A549 (cell line): Measurements from ENCODE around the gene FILIP1L. TPM values are rescaled to one million over a fixed set of nuclear protein-coding genes. Genes with fewer than 3 reads are reported as not detected.

ENCODE experiments used
- ATAC-seq, 2 experiments: fragments of 200-7000 bp in 1 of 2; fragments of >200 bp in 1 of 2; cut with Nextera tagmentation in 1 of 2; cut with Tn5 transposase in 1 of 2; 3 replicates each; pipeline versions ENCODE4 v1.8.0 to v1.9.1; 2018 to 2020; ENCODE audit warnings: mild to moderate bottlenecking in 1 of 2, moderate library complexity in 1 of 2
- CTCF ChIA-PET: fragments of 300-600 bp; sonication (Branson Sonifier 250); formaldehyde crosslinking; extraction: SDS; loops from one replicate; lab custom pipeline; 2021; ENCODE audit warnings: antibody characterized with exemption, inconsistent platforms; lab: Yijun Ruan, JAX
- POLR2A ChIA-PET: fragments of 350-600 bp; formaldehyde crosslinking; extraction: SDS; loops from one replicate; lab custom pipeline; 2021; ENCODE audit warnings: antibody characterized with exemption, inconsistent platforms; lab: Yijun Ruan, JAX
- DNase-seq, 2 experiments: peaks; one replicate each; pipeline versions ENCODE4 v3.0.0 to v3.0.0-alpha.2; 2011 to 2016; ENCODE audit warnings: low read depth in 1 of 2, low spot score in 1 of 2
- FAIRE-seq: peaks from 2 replicates; lab custom pipeline; 2011; peaks lifted over from hg19 to GRCh38; lab: Jason Lieb, UNC
- H3K27ac ChIP-seq, 2 experiments: fragments of >200 bp; sonication (Bioruptor Twin); formaldehyde crosslinking; 3 replicates each; pipeline ENCODE4 v1.5.1; 2016 to 2017
- H3K4me1 ChIP-seq: fragments of >200 bp; sonication (Bioruptor Twin); formaldehyde crosslinking; 3 replicates; pipeline ENCODE4 v1.6.1; 2016
- H3K4me2 ChIP-seq: fragments of >200 bp; sonication (Bioruptor Twin); formaldehyde crosslinking; 3 replicates; pipeline ENCODE4 v1.6.1; 2016
- H3K4me3 ChIP-seq: fragments of >200 bp; sonication (Bioruptor Twin); formaldehyde crosslinking; 3 replicates; pipeline ENCODE4 v1.5.1; 2016
- H3K9me3 ChIP-seq: fragments of >200 bp; sonication (Bioruptor Twin); formaldehyde crosslinking; 3 replicates; pipeline ENCODE4 v1.6.1; 2016
- CBX8 ChIP-seq: fragments of 200-600 bp; sonication (generic); IDR thresholded peaks from 2 replicates; pipeline ENCODE4 v1.6.1; 2016
- CHD4 ChIP-seq: fragments of 200-600 bp; sonication (generic); IDR thresholded peaks from 2 replicates; pipeline ENCODE4 v1.6.1; 2016; ENCODE audit warnings: antibody characterized with exemption, mild to moderate bottlenecking, borderline replicate concordance
- EHF ChIP-seq: fragments of 250-450 bp; sonication (Bioruptor Pico); IDR thresholded peaks from 2 replicates; pipeline ENCODE4 v1.5.0; 2020; ENCODE audit warnings: mild to moderate bottlenecking
- EP300 ChIP-seq, 2 experiments: fragments of >200 bp; sonication (Bioruptor Twin); formaldehyde crosslinking; IDR thresholded peaks; 2 replicates in 1 of 2; 3 replicates in 1 of 2; pipeline ENCODE4 v1.6.1; 2016 to 2017
- FOSB ChIP-seq: fragments of 250-450 bp; sonication (Bioruptor Pico); IDR thresholded peaks from 2 replicates; pipeline ENCODE4 v1.5.0; 2020; ENCODE audit warnings: mild to moderate bottlenecking, moderate library complexity
- FOSL2 ChIP-seq, 2 experiments: fragments of 450-650 bp in 1 of 2; fragments of >200 bp in 1 of 2; sonication (Bioruptor Twin) in 1 of 2; formaldehyde crosslinking; IDR thresholded peaks; 2 replicates each; pipeline versions ENCODE4 v1.5.0 to v1.6.1; 2016 to 2020; ENCODE audit warnings: mild to moderate bottlenecking in 1 of 2, moderate library complexity in 1 of 2
- HOXA7 ChIP-seq: fragments of 250-450 bp; sonication (Bioruptor Pico); IDR thresholded peaks from 2 replicates; pipeline ENCODE4 v1.5.0; 2020; ENCODE audit warnings: mild to moderate bottlenecking, moderate library complexity
- HOXB5 ChIP-seq: fragments of 250-450 bp; sonication (Bioruptor Pico); IDR thresholded peaks from 2 replicates; pipeline ENCODE4 v1.5.0; 2020; ENCODE audit warnings: mild to moderate bottlenecking, moderate library complexity
- KDM1A ChIP-seq: fragments of 200-600 bp; sonication (generic); IDR thresholded peaks from 2 replicates; pipeline ENCODE4 v1.6.1; 2016; ENCODE audit warnings: low read depth, mild to moderate bottlenecking
- KDM5A ChIP-seq: fragments of 200-600 bp; sonication (generic); IDR thresholded peaks from 2 replicates; pipeline ENCODE4 v1.6.1; 2016; ENCODE audit warnings: antibody characterized with exemption, mild to moderate bottlenecking
- MAZ ChIP-seq: fragments of 150-350 bp; IDR thresholded peaks from 2 replicates; pipeline ENCODE4 v1.6.1; 2014; ENCODE audit warnings: antibody characterized with exemption, low read depth, low read length, borderline replicate concordance
- NPAS2 ChIP-seq: fragments of 250-450 bp; sonication (Bioruptor Pico); IDR thresholded peaks from 2 replicates; pipeline ENCODE4 v1.8.0; 2022; ENCODE audit warnings: mild to moderate bottlenecking, moderate library complexity, borderline replicate concordance
- POLR2A ChIP-seq: IDR thresholded peaks from 2 replicates; pipeline ENCODE4 v1.6.1; 2012; ENCODE audit warnings: mild to moderate bottlenecking, low read length
- POLR2AphosphoS2 ChIP-seq: conservative IDR thresholded peaks from 2 replicates; pipeline ENCODE4 v1.6.1; 2012; ENCODE audit warnings: low read length, improper control_type of control experiment, inconsistent platforms
- RAD21 ChIP-seq, 2 experiments: fragments of >200 bp in 1 of 2; sonication (Bioruptor Twin) in 1 of 2; formaldehyde crosslinking in 1 of 2; IDR thresholded peaks in 1 of 2; conservative IDR thresholded peaks in 1 of 2; 2 replicates in 1 of 2; 3 replicates in 1 of 2; pipeline ENCODE4 v1.6.1; 2012 to 2018; ENCODE audit warnings: inconsistent platforms in 1 of 2
- SREBF2 ChIP-seq: fragments of 450-650 bp; IDR thresholded peaks from 2 replicates; pipeline ENCODE4 v1.6.1; 2014; ENCODE audit warnings: mild to moderate bottlenecking, moderate library complexity
- TFCP2L1 ChIP-seq: fragments of 250-450 bp; sonication (Bioruptor Pico); IDR thresholded peaks from 2 replicates; pipeline ENCODE4 v1.5.0; 2021; ENCODE audit warnings: mild to moderate bottlenecking
- TP53 ChIP-seq: fragments of 250-450 bp; sonication (Bioruptor Pico); IDR thresholded peaks from 2 replicates; pipeline ENCODE4 v1.5.0; 2021; ENCODE audit warnings: mild to moderate bottlenecking, moderate library complexity
- ZNF302 ChIP-seq: fragments of 250-450 bp; sonication (Bioruptor Pico); IDR thresholded peaks from 2 replicates; pipeline ENCODE4 v1.9.0; 2021; ENCODE audit warnings: inconsistent platforms, mild to moderate bottlenecking, moderate library complexity
- ZSCAN20 ChIP-seq: fragments of 250-450 bp; sonication (Bioruptor Pico); IDR thresholded peaks from 2 replicates; pipeline ENCODE4 v1.8.0; 2022; ENCODE audit warnings: mild to moderate bottlenecking, moderate library complexity
- WGBS: methylation state at CpG from one replicate; pipeline ENCODE4 v1.1.6; 2017; ENCODE audit errors: missing lambda C conversion rate; 5-methylcytosine and 5-hydroxymethylcytosine counted together
- polyA plus RNA-seq, 4 experiments: library from polyadenylated mRNA; depleted of rRNA in 3 of 4; stranded (reverse); fragments of >200 nt; fragmentation: RNase III in 1 of 4; extraction: RNeasy Plus Mini Kit Qiagen cat#74134 plus additional on column Dnase treatment in 1 of 4; gene quantifications; 2 replicates in 3 of 4; 3 replicates in 1 of 4; pipeline ENCODE4 v1.2.3, GENCODE V29; 2011 to 2017
- TF ChIP-seq, protein P1 (sequence below): IDR thresholded peaks from 2 replicates; pipeline ENCODE4 v1.6.1; 2012; ENCODE audit warnings: low read depth, borderline replicate concordance
- TF ChIP-seq, protein P2 (sequence below): fragments of 250-450 bp; sonication (Bioruptor Pico); IDR thresholded peaks from 2 replicates; pipeline ENCODE4 v1.5.0; 2021; ENCODE audit warnings: mild to moderate bottlenecking, moderate library complexity, borderline replicate concordance
- TF ChIP-seq, protein P3 (sequence below): fragments of 200-600 bp; sonication (generic); IDR thresholded peaks from 2 replicates; pipeline ENCODE4 v1.6.1; 2016; ENCODE audit warnings: antibody characterized with exemption, mild to moderate bottlenecking, moderate library complexity
- TF ChIP-seq, protein P4 (sequence below): IDR thresholded peaks from 2 replicates; pipeline ENCODE4 v1.6.1; 2012
- TF ChIP-seq, protein P5 (sequence below): fragments of 150-350 bp; IDR thresholded peaks from 2 replicates; pipeline ENCODE4 v1.6.1; 2014; ENCODE audit warnings: low read depth, mild to moderate bottlenecking, low read length

The FILIP1L gene
- polyA plus RNA-seq, 2 of the 4 experiments (the other 2 are of a cell fraction): 0.19 to 0.45 TPM

DNA sequence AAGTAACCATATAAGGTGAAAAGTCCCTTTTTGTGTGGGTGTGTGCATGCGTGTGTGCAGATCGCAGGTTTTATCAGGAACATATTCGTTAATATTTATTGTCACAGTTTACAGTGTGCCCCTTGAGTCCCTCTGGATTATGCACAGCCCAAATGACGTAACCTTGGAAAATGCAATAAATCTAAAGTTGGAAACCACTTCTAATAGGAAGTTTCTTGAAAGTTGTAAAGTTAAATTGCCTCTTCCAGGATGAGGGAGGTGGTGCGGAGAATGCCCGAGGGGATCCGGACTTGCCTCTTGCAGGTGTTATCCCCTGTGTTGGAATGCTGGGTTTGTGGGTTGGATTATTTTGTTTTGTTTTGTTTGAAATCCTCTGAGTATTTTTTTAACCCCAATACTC is 153.4 kb downstream of the FILIP1L start:
- no peak for FAIRE-seq
- no peak for ATAC-seq
- H3K27ac ChIP-seq: no peak overlapping the region
- H3K4me1 ChIP-seq: peaks cover 12% of the 10 kb centered on the region; the same call in 2 of the 3 replicates
- H3K4me3 ChIP-seq: no peak overlapping the region
- POLR2A ChIA-PET: no interaction called here
- DNase-seq: no peak
- CTCF ChIA-PET: no interaction called here
- no peak for TF ChIP-seq SREBF2
- no peak for TF ChIP-seq HOXB5 (CRISPR knock-in tag)
- no peak for TF ChIP-seq CBX8
- TF ChIP-seq HOXA7: no peak
- TF ChIP-seq NPAS2 (CRISPR knock-in tag): no peak
- TF ChIP-seq ZSCAN20 (CRISPR knock-in tag): no peak
- no peak for TF ChIP-seq EHF (CRISPR knock-in tag)
- WGBS: 93% methylated on average over 7 of the region's 7 CpGs
- H3K9me3 ChIP-seq: no peaks in the 10 kb centered on the region
- no peak overlapping the region for H3K4me2 ChIP-seq

DNA sequence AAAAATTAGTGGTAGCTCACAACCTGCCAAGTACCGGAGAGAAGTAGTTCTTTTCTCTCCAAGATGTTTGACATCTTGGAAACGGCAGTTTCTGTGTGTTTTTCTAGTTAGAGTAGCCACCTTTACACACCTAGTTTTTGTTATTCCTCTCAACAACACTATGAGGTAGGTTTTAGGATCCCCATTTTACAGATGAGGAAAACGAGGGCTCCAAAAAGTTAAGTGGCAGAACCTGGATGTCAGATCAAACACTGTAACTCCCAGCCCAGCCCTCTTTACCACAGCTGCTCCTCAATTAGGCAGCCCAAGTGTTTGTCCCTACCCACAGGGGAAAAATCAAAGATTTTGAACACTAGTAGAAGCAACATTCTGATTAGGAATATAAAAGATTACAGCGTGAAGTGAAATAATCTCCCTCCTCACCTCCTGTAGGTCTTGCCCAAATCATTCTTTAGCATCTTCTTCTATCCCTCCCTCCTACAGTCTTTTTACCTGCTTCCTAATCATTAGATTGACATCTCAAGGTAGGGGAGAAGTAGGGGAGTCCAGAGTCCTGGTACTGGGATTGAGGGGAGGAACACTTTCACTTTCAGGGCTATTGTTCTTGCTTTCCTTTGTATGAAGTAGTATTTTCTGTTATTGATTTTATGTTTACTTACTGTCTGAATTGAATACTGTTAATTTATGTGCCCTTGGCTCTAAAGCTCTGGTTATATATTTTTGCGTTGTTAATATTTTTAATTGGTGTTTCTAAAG is 154.0 kb downstream of the FILIP1L start:
- Histone ChIP-seq H3K4me3 (no peak overlapping the region), H3K4me1 (peaks cover 13% of the 10 kb centered on the region; the same call in 2 of the 3 replicates), H3K9me3 (no peaks in the 10 kb centered on the region), H3K27ac (no peak overlapping the region), H3K4me2 (no peak overlapping the region)
- ChIA-PET POLR2A (no interaction called here), CTCF (interaction anchor here (1.0 kb wide), 1 partner anchor 117 kb away, joined by 4 read pairs; no protein-coding TSS in a partner anchor)
- no peak for ATAC-seq
- no peak for DNase-seq
- TF ChIP-seq FOSL2 (IDR thresholded peaks at IDR 0.05) (no peak), FOSL2 (CRISPR knock-in tag; IDR thresholded peaks at IDR 0.05) (no peak), RAD21 (conservative IDR thresholded peaks at IDR 0.05 in 1 of 2, IDR thresholded peaks at IDR 0.05 in 1 of 2) (no peak), EP300 (IDR thresholded peaks at IDR 0.05) (no peak), CHD4 (no peak), KDM1A (no peak), POLR2A (no peak), EHF (CRISPR knock-in tag) (no peak), MAZ (no peak), TFCP2L1 (no peak)
- TF ChIP-seq, protein P1, sequence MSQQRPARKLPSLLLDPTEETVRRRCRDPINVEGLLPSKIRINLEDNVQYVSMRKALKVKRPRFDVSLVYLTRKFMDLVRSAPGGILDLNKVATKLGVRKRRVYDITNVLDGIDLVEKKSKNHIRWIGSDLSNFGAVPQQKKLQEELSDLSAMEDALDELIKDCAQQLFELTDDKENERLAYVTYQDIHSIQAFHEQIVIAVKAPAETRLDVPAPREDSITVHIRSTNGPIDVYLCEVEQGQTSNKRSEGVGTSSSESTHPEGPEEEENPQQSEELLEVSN: no peak
- TF ChIP-seq, protein P2, sequence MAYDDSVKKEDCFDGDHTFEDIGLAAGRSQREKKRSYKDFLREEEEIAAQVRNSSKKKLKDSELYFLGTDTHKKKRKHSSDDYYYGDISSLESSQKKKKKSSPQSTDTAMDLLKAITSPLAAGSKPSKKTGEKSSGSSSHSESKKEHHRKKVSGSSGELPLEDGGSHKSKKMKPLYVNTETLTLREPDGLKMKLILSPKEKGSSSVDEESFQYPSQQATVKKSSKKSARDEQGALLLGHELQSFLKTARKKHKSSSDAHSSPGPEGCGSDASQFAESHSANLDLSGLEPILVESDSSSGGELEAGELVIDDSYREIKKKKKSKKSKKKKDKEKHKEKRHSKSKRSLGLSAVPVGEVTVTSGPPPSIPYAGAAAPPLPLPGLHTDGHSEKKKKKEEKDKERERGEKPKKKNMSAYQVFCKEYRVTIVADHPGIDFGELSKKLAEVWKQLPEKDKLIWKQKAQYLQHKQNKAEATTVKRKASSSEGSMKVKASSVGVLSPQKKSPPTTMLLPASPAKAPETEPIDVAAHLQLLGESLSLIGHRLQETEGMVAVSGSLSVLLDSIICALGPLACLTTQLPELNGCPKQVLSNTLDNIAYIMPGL: no peak
- FAIRE-seq: no peak
- 67% methylated on average over 5 of the region's 5 CpGs for WGBS

DNA sequence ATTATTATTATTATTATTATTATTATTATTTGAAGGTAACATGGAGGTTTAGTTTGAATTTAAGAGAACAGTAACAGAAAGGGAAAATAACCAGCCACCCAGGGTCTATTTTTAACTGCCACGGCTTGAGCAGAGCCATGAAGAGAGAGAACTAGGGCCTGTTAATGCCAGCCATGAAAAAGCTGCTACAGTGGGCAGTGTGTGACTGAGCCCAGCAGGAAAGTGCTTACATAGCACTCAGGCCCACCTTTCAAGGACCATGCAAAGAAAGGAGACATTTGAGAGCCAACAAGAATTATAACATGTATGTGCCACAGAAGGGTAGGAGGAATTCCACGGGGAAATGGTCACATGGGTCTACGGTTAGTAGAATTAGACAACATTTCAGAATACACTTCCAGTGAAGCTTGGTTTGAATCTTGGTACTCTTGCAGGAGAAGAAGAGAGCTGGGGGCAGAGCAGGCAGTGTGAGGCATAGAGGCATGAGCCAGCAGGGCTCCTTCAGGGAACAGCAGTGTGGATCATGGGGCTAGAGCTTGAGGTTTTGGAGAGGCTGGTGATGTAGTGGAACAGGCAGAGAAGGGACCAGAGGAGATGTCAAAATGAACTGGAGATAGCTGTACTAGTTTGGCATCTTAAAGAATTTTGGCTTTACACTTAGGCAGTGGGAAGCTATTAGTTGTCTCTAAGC is 155.9 kb downstream of the FILIP1L start:
- 85% methylated on average over 3 of the region's 3 CpGs for WGBS
- CTCF ChIA-PET: interaction anchor here (0.9 to 1.1 kb wide), 2 partner anchors 8 to 44 kb away, joined by 3 read pairs; no protein-coding TSS in a partner anchor
- FAIRE-seq (no peak), ATAC-seq (no peak), DNase-seq (no peak)
- no peak overlapping the region for H3K27ac ChIP-seq
- H3K9me3 ChIP-seq: no peaks in the 10 kb centered on the region
- H3K4me3 ChIP-seq: no peak overlapping the region
- POLR2A ChIA-PET: no interaction called here
- no peak overlapping the region for H3K4me2 ChIP-seq
- peaks cover 13% of the 10 kb centered on the region; the same call in 2 of the 3 replicates for H3K4me1 ChIP-seq
- TF ChIP-seq ZNF302 (no peak), CBX8 (no peak), KDM5A (no peak), ZSCAN20 (CRISPR knock-in tag) (no peak), FOSL2 (IDR thresholded peaks at IDR 0.05) (no peak), FOSL2 (CRISPR knock-in tag; IDR thresholded peaks at IDR 0.05) (no peak), MAZ (no peak), FOSB (no peak), TP53 (CRISPR knock-in tag) (no peak), POLR2AphosphoS2 (no peak)
- TF ChIP-seq, protein P3, sequence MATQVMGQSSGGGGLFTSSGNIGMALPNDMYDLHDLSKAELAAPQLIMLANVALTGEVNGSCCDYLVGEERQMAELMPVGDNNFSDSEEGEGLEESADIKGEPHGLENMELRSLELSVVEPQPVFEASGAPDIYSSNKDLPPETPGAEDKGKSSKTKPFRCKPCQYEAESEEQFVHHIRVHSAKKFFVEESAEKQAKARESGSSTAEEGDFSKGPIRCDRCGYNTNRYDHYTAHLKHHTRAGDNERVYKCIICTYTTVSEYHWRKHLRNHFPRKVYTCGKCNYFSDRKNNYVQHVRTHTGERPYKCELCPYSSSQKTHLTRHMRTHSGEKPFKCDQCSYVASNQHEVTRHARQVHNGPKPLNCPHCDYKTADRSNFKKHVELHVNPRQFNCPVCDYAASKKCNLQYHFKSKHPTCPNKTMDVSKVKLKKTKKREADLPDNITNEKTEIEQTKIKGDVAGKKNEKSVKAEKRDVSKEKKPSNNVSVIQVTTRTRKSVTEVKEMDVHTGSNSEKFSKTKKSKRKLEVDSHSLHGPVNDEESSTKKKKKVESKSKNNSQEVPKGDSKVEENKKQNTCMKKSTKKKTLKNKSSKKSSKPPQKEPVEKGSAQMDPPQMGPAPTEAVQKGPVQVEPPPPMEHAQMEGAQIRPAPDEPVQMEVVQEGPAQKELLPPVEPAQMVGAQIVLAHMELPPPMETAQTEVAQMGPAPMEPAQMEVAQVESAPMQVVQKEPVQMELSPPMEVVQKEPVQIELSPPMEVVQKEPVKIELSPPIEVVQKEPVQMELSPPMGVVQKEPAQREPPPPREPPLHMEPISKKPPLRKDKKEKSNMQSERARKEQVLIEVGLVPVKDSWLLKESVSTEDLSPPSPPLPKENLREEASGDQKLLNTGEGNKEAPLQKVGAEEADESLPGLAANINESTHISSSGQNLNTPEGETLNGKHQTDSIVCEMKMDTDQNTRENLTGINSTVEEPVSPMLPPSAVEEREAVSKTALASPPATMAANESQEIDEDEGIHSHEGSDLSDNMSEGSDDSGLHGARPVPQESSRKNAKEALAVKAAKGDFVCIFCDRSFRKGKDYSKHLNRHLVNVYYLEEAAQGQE: no peak
- TF ChIP-seq, protein P4, sequence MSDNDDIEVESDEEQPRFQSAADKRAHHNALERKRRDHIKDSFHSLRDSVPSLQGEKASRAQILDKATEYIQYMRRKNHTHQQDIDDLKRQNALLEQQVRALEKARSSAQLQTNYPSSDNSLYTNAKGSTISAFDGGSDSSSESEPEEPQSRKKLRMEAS: no peak
- TF ChIP-seq, protein P5, sequence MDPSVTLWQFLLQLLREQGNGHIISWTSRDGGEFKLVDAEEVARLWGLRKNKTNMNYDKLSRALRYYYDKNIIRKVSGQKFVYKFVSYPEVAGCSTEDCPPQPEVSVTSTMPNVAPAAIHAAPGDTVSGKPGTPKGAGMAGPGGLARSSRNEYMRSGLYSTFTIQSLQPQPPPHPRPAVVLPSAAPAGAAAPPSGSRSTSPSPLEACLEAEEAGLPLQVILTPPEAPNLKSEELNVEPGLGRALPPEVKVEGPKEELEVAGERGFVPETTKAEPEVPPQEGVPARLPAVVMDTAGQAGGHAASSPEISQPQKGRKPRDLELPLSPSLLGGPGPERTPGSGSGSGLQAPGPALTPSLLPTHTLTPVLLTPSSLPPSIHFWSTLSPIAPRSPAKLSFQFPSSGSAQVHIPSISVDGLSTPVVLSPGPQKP: no peak
